ENCODE data around the gene TMEM62. TPM values are rescaled to one million over a fixed set of nuclear protein-coding genes. Genes with fewer than 3 reads are reported as not detected.

Gene TMEM62
- total and polyA plus RNA-seq, 9 of the 15 experiments (the other 6 are each of a cell fraction or from before 2014, with no cell fraction given): 4.4 to 16.6 (median 11.1) TPM

- ChIA-PET CTCF (ENCODE audit: low intra/inter-chr PET ratio) (no interaction called here), POLR2A (interaction anchor here (0.8 to 1.2 kb wide), 2 partner anchors 9 to 13 kb away, joined by 3 read pairs; no protein-coding TSS in a partner anchor)
- peak overlapping the region; percentile 69 for H3K4me3 ChIP-seq
- peak overlapping the region; percentile 89 for H3K27ac ChIP-seq (ENCODE audit: extremely low read depth, low read depth, low read length)
- peaks cover 58% of the 10 kb centered on the region for H3K79me2 ChIP-seq (ENCODE audit: control insufficient read depth, insufficient read depth, low read length)
- no peaks in the 10 kb centered on the region for H4K20me1 ChIP-seq (replicated peaks; ENCODE audit: control insufficient read depth, insufficient read depth, low read length)
- H3K4me1 ChIP-seq (replicated peaks in 1 of 2; ENCODE audit: control insufficient read depth in 2 of 2, insufficient read depth in 2 of 2, low read length in 2 of 2): peaks cover 0 to 27% of the 10 kb centered on the region in 2 experiments; a peak in 3 of 5 replicates
- in situ Hi-C loops (cut with MboI) (no loop called here), intact Hi-C loops (cut with micrococcal nuclease) (loop anchor here (10.0 kb wide), 1 partner anchor 80 kb away; the partner anchor contains the start of gene CCNDBP1)
- peak overlapping the region; percentile 96 for H3K4me2 ChIP-seq (ENCODE audit: insufficient read depth, low read length)
- H2AFZ ChIP-seq (ENCODE audit: low read depth, low read length): peak overlapping the region; percentile 85
- no peaks in the 10 kb centered on the region for H3K9me1 ChIP-seq (ENCODE audit: control insufficient read depth, insufficient read depth, low read length)
- H3K9me3 ChIP-seq (replicated peaks; ENCODE audit: control insufficient read depth, insufficient read depth, low read depth, low read length): no peaks in the 10 kb centered on the region
- ATAC-seq: peak; percentile 73
- TSS peak; percentile 76 for BruUV-seq (replicated peaks)
- WGBS (ENCODE audit: insufficient coverage, low coverage, missing lambda C conversion rate): 1% methylated on average over 11 of the region's 11 CpGs
- H3K9ac ChIP-seq (ENCODE audit: insufficient read depth in 1 of 2, low read depth in 2 of 2, low read length in 2 of 2): peak overlapping the region; percentile 86 to 90
- H3K36me3 ChIP-seq (ENCODE audit: control insufficient read depth, insufficient read depth, low read length): peaks cover 37% of the 10 kb centered on the region; the same call in 2 of the 3 replicates
- peak; percentile 34 to 44 (median 38) for DNase-seq (ENCODE audit: extremely low read depth in 1 of 4, low spot score in 3 of 4)
- FAIRE-seq: peak; percentile 49
- H3K27me3 ChIP-seq (ENCODE audit: control insufficient read depth in 2 of 2, insufficient read depth in 2 of 2, low read length in 2 of 2): no peaks in the 10 kb centered on the region
- TF ChIP-seq POLR2AphosphoS5 (IDR thresholded peaks at IDR 0.05; ENCODE audit: control insufficient read depth, insufficient read depth, low read depth, low read length) (peak; percentile 44; the same call in 1 of the 2 replicates), NCOR1 (IDR thresholded peaks at IDR 0.05) (peak; percentile 60), DPF2 (IDR thresholded peaks at IDR 0.05) (peak; percentile 71), CEBPG (CRISPR knock-in tag; IDR thresholded peaks at IDR 0.05) (0 out of 2 replicates have a peak, but pooled peaks have one; percentile 20), CEBPG (tag; conservative IDR thresholded peaks at IDR 0.05 in 1 of 2, IDR thresholded peaks at IDR 0.05 in 1 of 2) (no peak), MEIS2 (IDR thresholded peaks at IDR 0.05; ENCODE audit: partially characterized antibody) (no peak), FOXM1 (IDR thresholded peaks at IDR 0.05; ENCODE audit: low read depth) (no peak), FOXM1 (CRISPR knock-in tag; IDR thresholded peaks at IDR 0.05; ENCODE audit: low read depth) (no peak), CHCHD3 (CRISPR knock-in tag; IDR thresholded peaks at IDR 0.05) (no peak), ZNF589 (CRISPR knock-in tag; IDR thresholded peaks at IDR 0.05; ENCODE audit: low read depth) (no peak), TCF3 (CRISPR knock-in tag; IDR thresholded peaks at IDR 0.05) (peak; percentile 73), PML (IDR thresholded peaks at IDR 0.05; ENCODE audit: low read length) (peak; percentile 35; the same call in 1 of the 2 replicates), ARID3B (CRISPR knock-in tag; IDR thresholded peaks at IDR 0.05; ENCODE audit: borderline replicate concordance) (no peak), ZNF217 (CRISPR knock-in tag; IDR thresholded peaks at IDR 0.05) (no peak), CBFA2T2 (conservative IDR thresholded peaks at IDR 0.05) (peak; percentile 69), RBBP5 (IDR thresholded peaks at IDR 0.05; ENCODE audit: borderline replicate concordance, insufficient read depth, low read length, poor library complexity, severe bottlenecking) (no peak), ZNF143 (CRISPR knock-in tag; IDR thresholded peaks at IDR 0.05) (no peak), ARID1B (IDR thresholded peaks at IDR 0.05) (peak; percentile 83)
These were observed 28.2 kb upstream of the TMEM62 start for GRCh38 chr15:43105077-43105736.

All from K562 (cell line).